A549 (cell line): ENCODE results near the gene PTPN23.

ENCODE experiments used
- CHD2 ChIP-seq: fragments of 150-350 bp; IDR thresholded peaks from 2 replicates; pipeline ENCODE4 v1.6.1; 2014; ENCODE audit warnings: low read length; ENCODE audit not compliant: partially characterized antibody
- CTCF ChIP-seq: fragments of >200 bp; sonication (Bioruptor Twin); formaldehyde crosslinking; IDR thresholded peaks from 3 replicates; pipeline ENCODE4 v1.5.1; 2016
- FOSL2 ChIP-seq, 2 experiments: fragments of 450-650 bp in 1 of 2; fragments of >200 bp in 1 of 2; sonication (Bioruptor Twin) in 1 of 2; formaldehyde crosslinking; IDR thresholded peaks; 2 replicates each; pipeline versions ENCODE4 v1.5.0 to v1.6.1; 2016 to 2020; ENCODE audit warnings: mild to moderate bottlenecking in 1 of 2, moderate library complexity in 1 of 2
- HDAC2 ChIP-seq: fragments of 200-600 bp; sonication (generic); IDR thresholded peaks from 2 replicates; pipeline ENCODE4 v1.6.1; 2016
- JUNB ChIP-seq: fragments of >200 bp; sonication (Bioruptor Twin); formaldehyde crosslinking; IDR thresholded peaks from 2 replicates; pipeline ENCODE4 v1.6.1; 2016
- POLR2A ChIP-seq: IDR thresholded peaks from 2 replicates; pipeline ENCODE4 v1.6.1; 2012; ENCODE audit warnings: mild to moderate bottlenecking, low read length
- RFX5 ChIP-seq: fragments of 450-650 bp; IDR thresholded peaks from 2 replicates; pipeline ENCODE4 v1.7.1; 2014; ENCODE audit warnings: antibody characterized with exemption, mild to moderate bottlenecking, moderate library complexity
- RNF2 ChIP-seq: fragments of 200-600 bp; sonication (generic); IDR thresholded peaks from 2 replicates; pipeline ENCODE4 v1.6.1; 2016; ENCODE audit warnings: low read depth, mild to moderate bottlenecking, antibody characterized with exemption, moderate library complexity, borderline replicate concordance
- TP53 ChIP-seq: fragments of 250-450 bp; sonication (Bioruptor Pico); IDR thresholded peaks from 2 replicates; pipeline ENCODE4 v1.5.0; 2021; ENCODE audit warnings: mild to moderate bottlenecking, moderate library complexity
- ZNF302 ChIP-seq: fragments of 250-450 bp; sonication (Bioruptor Pico); IDR thresholded peaks from 2 replicates; pipeline ENCODE4 v1.9.0; 2021; ENCODE audit warnings: inconsistent platforms, mild to moderate bottlenecking, moderate library complexity
- TF ChIP-seq, protein P1 (sequence below): fragments of 200-600 bp; sonication (generic); IDR thresholded peaks from 2 replicates; pipeline ENCODE4 v1.6.1; 2016; ENCODE audit warnings: antibody characterized with exemption, mild to moderate bottlenecking, moderate library complexity

GRCh38 chr3:47406762-47407149 lies 25.9 kb downstream of the PTPN23 start:
- no peak for TF ChIP-seq RFX5
- TF ChIP-seq CTCF = no peak
- TF ChIP-seq, protein P1, sequence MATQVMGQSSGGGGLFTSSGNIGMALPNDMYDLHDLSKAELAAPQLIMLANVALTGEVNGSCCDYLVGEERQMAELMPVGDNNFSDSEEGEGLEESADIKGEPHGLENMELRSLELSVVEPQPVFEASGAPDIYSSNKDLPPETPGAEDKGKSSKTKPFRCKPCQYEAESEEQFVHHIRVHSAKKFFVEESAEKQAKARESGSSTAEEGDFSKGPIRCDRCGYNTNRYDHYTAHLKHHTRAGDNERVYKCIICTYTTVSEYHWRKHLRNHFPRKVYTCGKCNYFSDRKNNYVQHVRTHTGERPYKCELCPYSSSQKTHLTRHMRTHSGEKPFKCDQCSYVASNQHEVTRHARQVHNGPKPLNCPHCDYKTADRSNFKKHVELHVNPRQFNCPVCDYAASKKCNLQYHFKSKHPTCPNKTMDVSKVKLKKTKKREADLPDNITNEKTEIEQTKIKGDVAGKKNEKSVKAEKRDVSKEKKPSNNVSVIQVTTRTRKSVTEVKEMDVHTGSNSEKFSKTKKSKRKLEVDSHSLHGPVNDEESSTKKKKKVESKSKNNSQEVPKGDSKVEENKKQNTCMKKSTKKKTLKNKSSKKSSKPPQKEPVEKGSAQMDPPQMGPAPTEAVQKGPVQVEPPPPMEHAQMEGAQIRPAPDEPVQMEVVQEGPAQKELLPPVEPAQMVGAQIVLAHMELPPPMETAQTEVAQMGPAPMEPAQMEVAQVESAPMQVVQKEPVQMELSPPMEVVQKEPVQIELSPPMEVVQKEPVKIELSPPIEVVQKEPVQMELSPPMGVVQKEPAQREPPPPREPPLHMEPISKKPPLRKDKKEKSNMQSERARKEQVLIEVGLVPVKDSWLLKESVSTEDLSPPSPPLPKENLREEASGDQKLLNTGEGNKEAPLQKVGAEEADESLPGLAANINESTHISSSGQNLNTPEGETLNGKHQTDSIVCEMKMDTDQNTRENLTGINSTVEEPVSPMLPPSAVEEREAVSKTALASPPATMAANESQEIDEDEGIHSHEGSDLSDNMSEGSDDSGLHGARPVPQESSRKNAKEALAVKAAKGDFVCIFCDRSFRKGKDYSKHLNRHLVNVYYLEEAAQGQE = no peak
- no peak for TF ChIP-seq FOSL2 (IDR thresholded peaks at IDR 0.05)
- TF ChIP-seq FOSL2 (CRISPR knock-in tag; IDR thresholded peaks at IDR 0.05) = no peak
- TF ChIP-seq CHD2 = no peak
- no peak for TF ChIP-seq RNF2
- TF ChIP-seq ZNF302 (CRISPR knock-in tag) = no peak
- no peak for TF ChIP-seq POLR2A
- no peak for TF ChIP-seq JUNB
- TF ChIP-seq TP53 (CRISPR knock-in tag) = no peak
- TF ChIP-seq HDAC2 = no peak
